ENCODE data around the gene IRGC. TPM values are rescaled to one million over a fixed set of nuclear protein-coding genes. Genes with fewer than 3 reads are reported as not detected.

The IRGC gene
- total RNA-seq, 1 donor from 2014 or later = not detected

GRCh38 chr19:43690890-43691289 is 25.0 kb upstream of the IRGC start:
- intact Hi-C loops (cut with DNase I) = no loop called here
- no peak for DNase-seq (ENCODE audit: extremely low spot score in 2 of 2)
- no peaks in the 10 kb centered on the region for H3K27me3 ChIP-seq

DNA sequence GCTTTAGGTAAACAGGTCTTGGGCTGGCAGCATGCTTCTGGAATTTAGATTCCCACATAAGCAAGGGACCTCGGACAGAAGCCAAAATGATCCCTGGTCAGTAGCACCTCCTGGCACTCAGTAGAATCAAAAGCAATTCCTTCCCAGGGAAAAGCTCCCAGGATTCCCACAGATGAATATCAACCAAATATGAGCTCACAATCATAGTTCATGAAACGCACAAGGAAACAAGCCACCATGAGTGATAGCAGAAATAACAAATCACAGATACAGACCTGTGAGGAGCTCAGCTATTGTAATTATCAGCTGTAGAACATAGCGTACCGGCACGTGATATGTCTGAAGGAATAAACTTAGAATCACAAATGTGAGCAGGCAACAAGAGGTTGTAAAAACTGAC is 24.1 kb upstream of the IRGC start:
- H3K4me1 ChIP-seq = no peaks in the 10 kb centered on the region
- peaks cover 5% of the 10 kb centered on the region for H3K9me3 ChIP-seq
- intact Hi-C loops (cut with DNase I) = no loop called here
- TF ChIP-seq POLR2A (IDR thresholded peaks at IDR 0.05) (no peak), POLR2AphosphoS5 (IDR thresholded peaks at IDR 0.05; ENCODE audit: insufficient read depth in 1 of 2, low read depth in 1 of 2) (no peak), CTCF (IDR thresholded peaks at IDR 0.05) (no peak)
- no peaks in the 10 kb centered on the region for H3K27me3 ChIP-seq
- H3K4me3 ChIP-seq = no peak overlapping the region
- no peak overlapping the region for H3K27ac ChIP-seq
- no peak for DNase-seq (ENCODE audit: extremely low spot score in 2 of 2)
- no peaks in the 10 kb centered on the region for H3K36me3 ChIP-seq

More at GRCh38 chr19:43690890-43691289, 25.0 kb upstream of the IRGC start:
- no peak overlapping the region for H3K27ac ChIP-seq
- no peaks in the 10 kb centered on the region for H3K4me1 ChIP-seq
- TF ChIP-seq POLR2AphosphoS5 (IDR thresholded peaks at IDR 0.05; ENCODE audit: insufficient read depth in 1 of 2, low read depth in 1 of 2) = no peak
- TF ChIP-seq POLR2A (IDR thresholded peaks at IDR 0.05) = no peak
- no peak for TF ChIP-seq CTCF (IDR thresholded peaks at IDR 0.05)
- no peaks in the 10 kb centered on the region for H3K36me3 ChIP-seq
- peaks cover 5% of the 10 kb centered on the region for H3K9me3 ChIP-seq
- H3K4me3 ChIP-seq = no peak overlapping the region

GRCh38 chr19:43692385-43692784 is 23.5 kb upstream of the IRGC start:
- Histone ChIP-seq H3K4me1 (no peaks in the 10 kb centered on the region), H3K27me3 (no peaks in the 10 kb centered on the region), H3K9me3 (peaks cover 5% of the 10 kb centered on the region), H3K27ac (no peak overlapping the region), H3K36me3 (no peaks in the 10 kb centered on the region), H3K4me3 (no peak overlapping the region)
- intact Hi-C loops (cut with DNase I) = no loop called here
- DNase-seq (ENCODE audit: extremely low spot score in 2 of 2) = no peak
- TF ChIP-seq POLR2AphosphoS5 (IDR thresholded peaks at IDR 0.05; ENCODE audit: insufficient read depth in 1 of 2, low read depth in 1 of 2) = no peak
- TF ChIP-seq CTCF (IDR thresholded peaks at IDR 0.05) = no peak
- no peak for TF ChIP-seq POLR2A (IDR thresholded peaks at IDR 0.05)

GRCh38 chr19:43692877-43693276 is 23.0 kb upstream of the IRGC start:
- Histone ChIP-seq H3K4me1 (no peaks in the 10 kb centered on the region), H3K27ac (no peak overlapping the region), H3K9me3 (peaks cover 5% of the 10 kb centered on the region), H3K27me3 (no peaks in the 10 kb centered on the region), H3K36me3 (no peaks in the 10 kb centered on the region), H3K4me3 (no peak overlapping the region)
- TF ChIP-seq POLR2A (IDR thresholded peaks at IDR 0.05) (no peak), CTCF (IDR thresholded peaks at IDR 0.05) (no peak)
- intact Hi-C loops (cut with DNase I) = no loop called here
- no peak for DNase-seq (ENCODE audit: extremely low spot score in 2 of 2)

GRCh38 chr19:43694553-43694952 is 21.3 kb upstream of the IRGC start:
- H3K36me3 ChIP-seq = no peaks in the 10 kb centered on the region
- intact Hi-C loops (cut with DNase I) = no loop called here
- no peak overlapping the region for H3K27ac ChIP-seq
- H3K27me3 ChIP-seq = no peaks in the 10 kb centered on the region
- H3K9me3 ChIP-seq = peaks cover 5% of the 10 kb centered on the region
- DNase-seq (ENCODE audit: extremely low spot score in 2 of 2) = no peak
- peaks cover 7% of the 10 kb centered on the region for H3K4me1 ChIP-seq
- TF ChIP-seq POLR2AphosphoS5 (IDR thresholded peaks at IDR 0.05; ENCODE audit: insufficient read depth in 1 of 2, low read depth in 1 of 2) = no peak
- TF ChIP-seq POLR2A (IDR thresholded peaks at IDR 0.05) = no peak
- TF ChIP-seq CTCF (IDR thresholded peaks at IDR 0.05) = no peak
- H3K4me3 ChIP-seq = no peak overlapping the region
